ENCODE measurements around the gene ATP6V1C2.
"Not testable (repeated sequence)": the region's sequence is repeated elsewhere in the genome, so short reads cannot be mapped to it uniquely, and the experiment has no call there.

The ATP6V1C2 gene

DNA sequence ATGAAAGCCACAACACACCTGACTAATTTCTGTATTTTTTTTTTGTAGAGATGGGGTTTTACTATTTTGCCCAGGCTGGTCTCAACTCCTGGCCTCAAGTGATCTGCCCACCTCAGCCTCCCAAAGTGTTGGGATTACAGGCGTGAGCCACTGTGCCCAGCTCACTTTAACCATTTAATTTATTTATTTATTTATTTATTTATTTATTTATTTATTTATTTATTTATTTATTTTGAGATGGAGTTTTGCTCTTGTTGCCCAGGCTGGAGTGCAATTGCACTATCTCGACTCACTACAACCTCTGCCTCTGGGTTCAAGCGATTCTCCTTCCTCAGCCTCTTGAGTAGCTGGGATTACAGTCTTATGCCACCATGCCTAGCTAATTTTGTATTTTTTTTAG, 96.9 kb downstream of the ATP6V1C2 start:
- H2BK12ac ChIP-seq (ENCODE audit: low read length); H3K18ac ChIP-seq (ENCODE audit: low read length); H3K4me1 ChIP-seq (ENCODE audit: control insufficient read depth in 1 of 2, insufficient read depth in 2 of 2, low read length in 2 of 2); H3K4me3 ChIP-seq (ENCODE audit: low read depth, low read length); H3K4me2 ChIP-seq (ENCODE audit: low read length); DNase-seq; H3K9me3 ChIP-seq (ENCODE audit: insufficient read depth, low read depth, low read length); H3K36me3 ChIP-seq (ENCODE audit: control insufficient read depth in 1 of 2, insufficient read depth in 2 of 2, low read length in 2 of 2); H2BK5ac ChIP-seq (ENCODE audit: low read depth, low read length, poor library complexity); H2AFZ ChIP-seq (ENCODE audit: insufficient read depth, low read length, poor library complexity); H3K9ac ChIP-seq (ENCODE audit: low read length); H3K27me3 ChIP-seq (ENCODE audit: insufficient read depth, low read length); H3K23ac ChIP-seq (ENCODE audit: low read length); H3K79me2 ChIP-seq (ENCODE audit: control insufficient read depth, insufficient read depth, low read length, poor library complexity); H3K14ac ChIP-seq (ENCODE audit: low read length); H4K12ac ChIP-seq (ENCODE audit: low read depth, low read length); H3K27ac ChIP-seq (ENCODE audit: low read depth, low read length); H3K79me1 ChIP-seq (ENCODE audit: low read length); H2AK5ac ChIP-seq (ENCODE audit: low read length); H2BK120ac ChIP-seq (ENCODE audit: insufficient read depth, low read length, poor library complexity); H3K4ac ChIP-seq (ENCODE audit: low read depth, low read length); H4K91ac ChIP-seq (ENCODE audit: low read depth, low read length); H4K8ac ChIP-seq (ENCODE audit: low read depth, low read length): not testable (repeated sequence)
- WGBS (ENCODE audit: extremely low coverage, insufficient coverage, insufficient read length) = no CpG with 5 or more reads among the region's 3 CpGs

- peak overlapping the region; percentile 31 for H3K23ac ChIP-seq (ENCODE audit: low read length)
- H3K4ac ChIP-seq (ENCODE audit: low read depth, low read length) = no peak overlapping the region
- no peaks in the 10 kb centered on the region for H3K9me3 ChIP-seq (ENCODE audit: insufficient read depth, low read depth, low read length)
- no peak overlapping the region for H2BK5ac ChIP-seq (ENCODE audit: low read depth, low read length, poor library complexity)
- no peak overlapping the region for H2AFZ ChIP-seq (ENCODE audit: insufficient read depth, low read length, poor library complexity)
- no peaks in the 10 kb centered on the region for H3K79me1 ChIP-seq (ENCODE audit: low read length)
- no peak overlapping the region for H2BK120ac ChIP-seq (ENCODE audit: insufficient read depth, low read length, poor library complexity)
- no peak overlapping the region for H4K91ac ChIP-seq (ENCODE audit: low read depth, low read length)
- H3K4me2 ChIP-seq (ENCODE audit: low read length) = no peak overlapping the region
- DNase-seq = no peak
- H3K9ac ChIP-seq (ENCODE audit: low read length) = no peak overlapping the region
- no peak overlapping the region for H3K14ac ChIP-seq (ENCODE audit: low read length)
- no peak overlapping the region for H2AK5ac ChIP-seq (ENCODE audit: low read length)
- no peak overlapping the region for H3K4me3 ChIP-seq (ENCODE audit: low read depth, low read length)
- H4K12ac ChIP-seq (ENCODE audit: low read depth, low read length) = no peak overlapping the region
- no peaks in the 10 kb centered on the region for H3K36me3 ChIP-seq (ENCODE audit: control insufficient read depth in 1 of 2, insufficient read depth in 2 of 2, low read length in 2 of 2)
- no peaks in the 10 kb centered on the region for H3K27me3 ChIP-seq (ENCODE audit: insufficient read depth, low read length)
- no peak overlapping the region for H2BK12ac ChIP-seq (ENCODE audit: low read length)
- H3K4me1 ChIP-seq (ENCODE audit: control insufficient read depth in 1 of 2, insufficient read depth in 2 of 2, low read length in 2 of 2) = peaks cover 4 to 6% of the 10 kb centered on the region in 2 experiments
- H4K8ac ChIP-seq (ENCODE audit: low read depth, low read length) = no peak overlapping the region
- no peak overlapping the region for H3K18ac ChIP-seq (ENCODE audit: low read length)
- H3K27ac ChIP-seq (ENCODE audit: low read depth, low read length) = no peak overlapping the region
- no peaks in the 10 kb centered on the region for H3K79me2 ChIP-seq (ENCODE audit: control insufficient read depth, insufficient read depth, low read length, poor library complexity)
- no CpG with 5 or more reads among the region's 3 CpGs for WGBS (ENCODE audit: extremely low coverage, insufficient coverage, insufficient read length)
Observed at GRCh38 chr2:10818984-10819383, 97.6 kb downstream of the ATP6V1C2 start.

DNA sequence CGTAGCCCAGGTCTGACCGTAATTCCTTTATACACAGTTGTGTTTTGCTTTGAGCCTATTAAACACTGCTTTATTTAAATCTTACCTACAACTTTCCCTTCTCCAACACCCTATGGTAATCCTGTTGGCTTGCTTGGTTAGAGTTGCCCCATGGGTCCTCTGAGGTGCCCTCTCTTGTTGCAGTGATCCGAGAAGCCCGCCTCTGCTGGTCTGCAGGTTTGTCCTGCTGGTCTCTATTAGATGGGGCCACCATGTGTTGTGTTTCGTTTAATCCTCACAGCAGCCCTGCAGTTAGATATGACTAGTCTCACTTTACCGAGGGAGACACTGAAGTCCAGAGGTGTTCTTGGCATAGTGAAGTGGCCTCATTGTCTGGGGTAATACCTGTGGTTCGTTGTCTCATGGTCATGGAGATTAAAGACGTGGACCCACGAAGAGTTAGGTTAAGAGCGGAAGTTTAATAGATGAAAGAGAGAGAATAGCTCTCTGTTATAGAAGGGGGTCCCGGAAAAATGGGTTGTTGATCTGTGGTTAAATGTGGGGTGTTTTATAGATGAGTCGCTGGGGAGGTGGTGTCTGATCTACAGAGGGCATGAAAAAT, 98.4 kb downstream of the ATP6V1C2 start:
- H2BK120ac ChIP-seq (ENCODE audit: insufficient read depth, low read length, poor library complexity) = no peak overlapping the region
- H3K23ac ChIP-seq (ENCODE audit: low read length) = no peak overlapping the region
- H2AK5ac ChIP-seq (ENCODE audit: low read length) = no peak overlapping the region
- H3K79me2 ChIP-seq (ENCODE audit: control insufficient read depth, insufficient read depth, low read length, poor library complexity) = no peaks in the 10 kb centered on the region
- no peak overlapping the region for H4K12ac ChIP-seq (ENCODE audit: low read depth, low read length)
- no peaks in the 10 kb centered on the region for H3K36me3 ChIP-seq (ENCODE audit: control insufficient read depth in 1 of 2, insufficient read depth in 2 of 2, low read length in 2 of 2)
- no peak overlapping the region for H3K4ac ChIP-seq (ENCODE audit: low read depth, low read length)
- H2BK5ac ChIP-seq (ENCODE audit: low read depth, low read length, poor library complexity) = no peak overlapping the region
- no peak overlapping the region for H2AFZ ChIP-seq (ENCODE audit: insufficient read depth, low read length, poor library complexity)
- H3K4me3 ChIP-seq (ENCODE audit: low read depth, low read length) = no peak overlapping the region
- no peak for DNase-seq
- no peak overlapping the region for H3K14ac ChIP-seq (ENCODE audit: low read length)
- no peaks in the 10 kb centered on the region for H3K79me1 ChIP-seq (ENCODE audit: low read length)
- H3K27me3 ChIP-seq (ENCODE audit: insufficient read depth, low read length) = no peaks in the 10 kb centered on the region
- H4K91ac ChIP-seq (ENCODE audit: low read depth, low read length) = no peak overlapping the region
- no peak overlapping the region for H2BK12ac ChIP-seq (ENCODE audit: low read length)
- no peak overlapping the region for H3K18ac ChIP-seq (ENCODE audit: low read length)
- H3K9me3 ChIP-seq (ENCODE audit: insufficient read depth, low read depth, low read length) = peaks cover 4% of the 10 kb centered on the region
- peaks cover 0 to under 1% of the 10 kb centered on the region in 2 experiments for H3K4me1 ChIP-seq (ENCODE audit: control insufficient read depth in 1 of 2, insufficient read depth in 2 of 2, low read length in 2 of 2)
- H3K4me2 ChIP-seq (ENCODE audit: low read length) = no peak overlapping the region
- no peak overlapping the region for H3K9ac ChIP-seq (ENCODE audit: low read length)
- H3K27ac ChIP-seq (ENCODE audit: low read depth, low read length) = no peak overlapping the region
- H4K8ac ChIP-seq (ENCODE audit: low read depth, low read length) = no peak overlapping the region
- no CpG with 5 or more reads among the region's 12 CpGs for WGBS (ENCODE audit: extremely low coverage, insufficient coverage, insufficient read length)

GRCh38 chr2:10820562-10820961, 99.1 kb downstream of the ATP6V1C2 start:
- no peak overlapping the region for H4K12ac ChIP-seq (ENCODE audit: low read depth, low read length)
- no peak overlapping the region for H3K9ac ChIP-seq (ENCODE audit: low read length)
- H4K8ac ChIP-seq (ENCODE audit: low read depth, low read length) = no peak overlapping the region
- H3K18ac ChIP-seq (ENCODE audit: low read length) = no peak overlapping the region
- no peak overlapping the region for H3K4me2 ChIP-seq (ENCODE audit: low read length)
- H2BK120ac ChIP-seq (ENCODE audit: insufficient read depth, low read length, poor library complexity) = no peak overlapping the region
- H2AFZ ChIP-seq (ENCODE audit: insufficient read depth, low read length, poor library complexity) = no peak overlapping the region
- no peak overlapping the region for H2BK12ac ChIP-seq (ENCODE audit: low read length)
- H2AK5ac ChIP-seq (ENCODE audit: low read length) = no peak overlapping the region
- H3K27me3 ChIP-seq (ENCODE audit: insufficient read depth, low read length) = no peaks in the 10 kb centered on the region
- H3K4ac ChIP-seq (ENCODE audit: low read depth, low read length) = no peak overlapping the region
- H3K9me3 ChIP-seq (ENCODE audit: insufficient read depth, low read depth, low read length) = peaks cover 4% of the 10 kb centered on the region
- no peaks in the 10 kb centered on the region for H3K79me1 ChIP-seq (ENCODE audit: low read length)
- no peak overlapping the region for H2BK5ac ChIP-seq (ENCODE audit: low read depth, low read length, poor library complexity)
- H3K14ac ChIP-seq (ENCODE audit: low read length) = no peak overlapping the region
- H3K36me3 ChIP-seq (ENCODE audit: control insufficient read depth in 1 of 2, insufficient read depth in 2 of 2, low read length in 2 of 2) = no peaks in the 10 kb centered on the region
- no peaks in the 10 kb centered on the region for H3K4me1 ChIP-seq (ENCODE audit: control insufficient read depth in 1 of 2, insufficient read depth in 2 of 2, low read length in 2 of 2)
- no peaks in the 10 kb centered on the region for H3K79me2 ChIP-seq (ENCODE audit: control insufficient read depth, insufficient read depth, low read length, poor library complexity)
- no peak overlapping the region for H4K91ac ChIP-seq (ENCODE audit: low read depth, low read length)
- no peak overlapping the region for H3K27ac ChIP-seq (ENCODE audit: low read depth, low read length)
- DNase-seq = no peak
- WGBS (ENCODE audit: extremely low coverage, insufficient coverage, insufficient read length) = no CpG with 5 or more reads among the region's 8 CpGs
- no peak overlapping the region for H3K4me3 ChIP-seq (ENCODE audit: low read depth, low read length)
- H3K23ac ChIP-seq (ENCODE audit: low read length) = no peak overlapping the region

Measured in trophoblast cell (in vitro differentiated cells and primary cell).